ENCODE data around the gene C1orf50. TPM values are rescaled to one million over a fixed set of nuclear protein-coding genes. Genes with fewer than 3 reads are reported as not detected.

The C1orf50 gene
- total RNA-seq, 1 experiment from 2014 or later = 3.4 TPM

- ChIA-PET CTCF (no interaction called here), POLR2A (ENCODE audit: unreplicated experiment) (no interaction called here)
- H3F3A ChIP-seq (ENCODE audit: low read length, unreplicated experiment) = no peaks in the 10 kb centered on the region
- no peak overlapping the region for H3K27ac ChIP-seq (ENCODE audit: low read length)
- DNase-seq (no peak), ATAC-seq (no peak)
- H3K27me3 ChIP-seq (ENCODE audit: low read length) = no peaks in the 10 kb centered on the region
- no TSS peak for BruUV-seq (replicated peaks)
- no peak overlapping the region for H3K9ac ChIP-seq (ENCODE audit: low read length)
- no peak overlapping the region for H3K4me2 ChIP-seq (ENCODE audit: low read length)
- no peaks in the 10 kb centered on the region for H3K9me2 ChIP-seq (replicated peaks; ENCODE audit: low read length)
- TF ChIP-seq EZH2phosphoT487 (IDR thresholded peaks at IDR 0.05; ENCODE audit: borderline replicate concordance, low read length) = no peak
- H2AFZ ChIP-seq (ENCODE audit: low read length) = no peak overlapping the region
- no peaks in the 10 kb centered on the region for H3K36me3 ChIP-seq (ENCODE audit: low read depth, low read length)
- H3K79me2 ChIP-seq (ENCODE audit: low read length) = no peaks in the 10 kb centered on the region
- H3K4me3 ChIP-seq (ENCODE audit: low read length) = no peak overlapping the region
- H4K20me1 ChIP-seq (ENCODE audit: low read length) = no peaks in the 10 kb centered on the region
- no peaks in the 10 kb centered on the region for H3K9me3 ChIP-seq (ENCODE audit: low read length)
- intact Hi-C loops (cut with micrococcal nuclease) = no loop called here
- H3K4me1 ChIP-seq (ENCODE audit: insufficient read depth, low read length) = no peaks in the 10 kb centered on the region
These were observed 28.9 kb upstream of the C1orf50 start for GRCh38 chr1:42737986-42738677.

GRCh38 chr1:42738678-42739226 lies 28.3 kb upstream of the C1orf50 start:
- DNase-seq = no peak
- Histone ChIP-seq H4K20me1 (ENCODE audit: low read length) (no peaks in the 10 kb centered on the region), H3K4me3 (ENCODE audit: low read length) (no peak overlapping the region), H3K9me3 (ENCODE audit: low read length) (no peaks in the 10 kb centered on the region), H3K4me2 (ENCODE audit: low read length) (no peak overlapping the region), H3K9me2 (replicated peaks; ENCODE audit: low read length) (no peaks in the 10 kb centered on the region), H3K27me3 (ENCODE audit: low read length) (no peaks in the 10 kb centered on the region), H3K4me1 (ENCODE audit: insufficient read depth, low read length) (no peaks in the 10 kb centered on the region), H2AFZ (ENCODE audit: low read length) (no peak overlapping the region), H3K9ac (ENCODE audit: low read length) (no peak overlapping the region), H3K36me3 (ENCODE audit: low read depth, low read length) (no peaks in the 10 kb centered on the region), H3K27ac (ENCODE audit: low read length) (no peak overlapping the region), H3K79me2 (ENCODE audit: low read length) (no peaks in the 10 kb centered on the region), H3F3A (ENCODE audit: low read length, unreplicated experiment) (no peaks in the 10 kb centered on the region)
- TF ChIP-seq EZH2phosphoT487 (IDR thresholded peaks at IDR 0.05; ENCODE audit: borderline replicate concordance, low read length) (no peak), EZH2 (IDR thresholded peaks at IDR 0.05; ENCODE audit: low read length, unreplicated experiment) (no peak), CTCF (conservative IDR thresholded peaks at IDR 0.05; ENCODE audit: low read depth, low read length) (no peak)
- intact Hi-C loops (cut with micrococcal nuclease) = no loop called here
- ATAC-seq = no peak
- no TSS peak for BruUV-seq (replicated peaks)
- ChIA-PET CTCF (no interaction called here), POLR2A (ENCODE audit: unreplicated experiment) (no interaction called here)

GRCh38 chr1:42739753-42740700 lies 27.0 kb upstream of the C1orf50 start, which contains the start of gene CLDN19:
TSS of gene CLDN19 (minus strand) at chr1:42740236. CDS start at chr1:42740063, 173 bp downstream.
- ChIA-PET CTCF (no interaction called here), POLR2A (ENCODE audit: unreplicated experiment) (no interaction called here)
- H2AFZ ChIP-seq (ENCODE audit: low read length) = no peak within 1 kb of the TSS
- DNase-seq = no peak
- no peak within 1 kb of the TSS for H3K27ac ChIP-seq (ENCODE audit: low read length)
- no TSS peak for BruUV-seq (replicated peaks)
- H3K9ac ChIP-seq (ENCODE audit: low read length) = no peak within 1 kb of the TSS
- H3K4me1 ChIP-seq (ENCODE audit: insufficient read depth, low read length) = no peaks in the 10 kb centered on the region
- H3F3A ChIP-seq (ENCODE audit: low read length, unreplicated experiment) = no peaks in the 10 kb centered on the region
- no peak for TF ChIP-seq EZH2phosphoT487 (IDR thresholded peaks at IDR 0.05; ENCODE audit: borderline replicate concordance, low read length)
- TF ChIP-seq CTCF (conservative IDR thresholded peaks at IDR 0.05; ENCODE audit: low read depth, low read length) = no peak
- no peak for TF ChIP-seq EZH2 (IDR thresholded peaks at IDR 0.05; ENCODE audit: low read length, unreplicated experiment)
- no peaks in the 10 kb centered on the region for H3K27me3 ChIP-seq (ENCODE audit: low read length)
- H3K9me2 ChIP-seq (replicated peaks; ENCODE audit: low read length) = no peaks in the 10 kb centered on the region
- H3K79me2 ChIP-seq (ENCODE audit: low read length) = no peaks in the 10 kb centered on the region
- no peaks in the 10 kb centered on the region for H3K9me3 ChIP-seq (ENCODE audit: low read length)
- H3K4me3 ChIP-seq (ENCODE audit: low read length) = no peak within 1 kb of the TSS
- no peaks in the 10 kb centered on the region for H3K36me3 ChIP-seq (ENCODE audit: low read depth, low read length)
- H3K4me2 ChIP-seq (ENCODE audit: low read length) = no peak within 1 kb of the TSS
- H4K20me1 ChIP-seq (ENCODE audit: low read length) = no peaks in the 10 kb centered on the region
- ATAC-seq = no peak
- intact Hi-C loops (cut with micrococcal nuclease) = no loop called here

All from PC-3 (cell line).